Measurements from ENCODE around the gene ADAMTSL2.

The ADAMTSL2 gene

GRCh38 chr9:133536080-133536479 lies 1.6 kb downstream of the ADAMTSL2 start:
- DNase-seq, result no peak

GRCh38 chr9:133536536-133536935 lies 2.0 kb downstream of the ADAMTSL2 start:
- DNase-seq, result no peak

- no peak for DNase-seq
Observed at GRCh38 chr9:133537257-133537656, 2.8 kb downstream of the ADAMTSL2 start.

GRCh38 chr9:133538176-133538575 lies 3.7 kb downstream of the ADAMTSL2 start:
- no peak for DNase-seq

GRCh38 chr9:133538851-133539833 lies 4.6 kb downstream of the ADAMTSL2 start:
- no peak for DNase-seq

GRCh38 chr9:133539991-133540697 lies 5.6 kb downstream of the ADAMTSL2 start:
- DNase-seq, result no peak

GRCh38 chr9:133540698-133541025 lies 6.2 kb downstream of the ADAMTSL2 start:
- DNase-seq, result no peak

- no peak for DNase-seq
Observed at GRCh38 chr9:133542002-133542401, 7.5 kb downstream of the ADAMTSL2 start.

- no peak for DNase-seq
Observed at GRCh38 chr9:133543772-133544467, 9.4 kb downstream of the ADAMTSL2 start.

- DNase-seq, result no peak
Observed at GRCh38 chr9:133545494-133546286, 11.2 kb downstream of the ADAMTSL2 start.

- DNase-seq, result no peak
Observed at GRCh38 chr9:133546287-133546680, 11.8 kb downstream of the ADAMTSL2 start.

GRCh38 chr9:133547116-133547515 lies 12.6 kb downstream of the ADAMTSL2 start:
- DNase-seq, result no peak

GRCh38 chr9:133551446-133551845 lies 16.9 kb downstream of the ADAMTSL2 start:
- DNase-seq, result no peak

GRCh38 chr9:133552236-133552635 lies 17.7 kb downstream of the ADAMTSL2 start:
- no peak for DNase-seq

GRCh38 chr9:133553123-133553522 lies 18.6 kb downstream of the ADAMTSL2 start:
- no peak for DNase-seq

- DNase-seq, result no peak
Observed at GRCh38 chr9:133553973-133554713, 19.6 kb downstream of the ADAMTSL2 start.

- DNase-seq, result no peak
Observed at GRCh38 chr9:133554729-133555128, 20.2 kb downstream of the ADAMTSL2 start.

GRCh38 chr9:133556354-133556753 lies 21.9 kb downstream of the ADAMTSL2 start:
- no peak for DNase-seq

- no peak for DNase-seq
Observed at GRCh38 chr9:133557581-133557980, 23.1 kb downstream of the ADAMTSL2 start.

- DNase-seq, result no peak
Observed at GRCh38 chr9:133558191-133559126, 24.0 kb downstream of the ADAMTSL2 start.

- no peak for DNase-seq
Observed at GRCh38 chr9:133560311-133560710, 25.8 kb downstream of the ADAMTSL2 start.
